Skeletal muscle tissue (tissue), 4 donors: Measurements from ENCODE around the gene DNAJC11. TPM values are rescaled to one million over a fixed set of nuclear protein-coding genes. Genes with fewer than 3 reads are reported as not detected.
"Not testable (repeated sequence)": the region's sequence is repeated elsewhere in the genome, so short reads cannot be mapped to it uniquely, and the experiment has no call there.

Source experiments
- H3K27ac ChIP-seq: one replicate; pipeline ENCODE4 v1.7.0; 2013; ENCODE audit warnings: mild to moderate bottlenecking, low read depth, low read length, inconsistent platforms
- H3K27me3 ChIP-seq, 3 donors: one replicate each; pipeline ENCODE4 v1.7.0; 2013; ENCODE audit warnings: low read length in 3 of 3; ENCODE audit not compliant: control insufficient read depth in 3 of 3, insufficient read depth in 3 of 3
- H3K36me3 ChIP-seq, 3 donors: one replicate each; pipeline ENCODE4 v1.7.0; 2013; ENCODE audit warnings: low read length in 3 of 3; ENCODE audit not compliant: control insufficient read depth in 3 of 3, insufficient read depth in 3 of 3
- H3K4me1 ChIP-seq, 3 donors: one replicate each; pipeline ENCODE4 v1.7.0; 2013; ENCODE audit warnings: low read length in 3 of 3, mild to moderate bottlenecking in 3 of 3; ENCODE audit not compliant: control insufficient read depth in 3 of 3, insufficient read depth in 3 of 3
- H3K4me3 ChIP-seq, 3 donors: one replicate each; pipeline ENCODE4 v1.7.0; 2013; ENCODE audit warnings: low read length in 3 of 3
- H3K9ac ChIP-seq, 3 donors: one replicate each; pipeline ENCODE4 v1.7.0; 2013; ENCODE audit warnings: low read length in 3 of 3, mild to moderate bottlenecking in 3 of 3, moderate library complexity in 2 of 3, low read depth in 1 of 3
- H3K9me3 ChIP-seq, 3 donors: one replicate each; pipeline ENCODE4 v1.7.0; 2013; ENCODE audit warnings: low read length in 3 of 3; ENCODE audit not compliant: control insufficient read depth in 3 of 3
- total RNA-seq: library from RNA; depleted of rRNA; stranded (reverse); fragments of >200 nt; gene quantifications from one replicate; pipeline ENCODE4 v1.2.3, GENCODE V29; 2014
- donor health status: Osteomylitis.

Gene DNAJC11
- total RNA-seq, 1 donor from 2014 or later = 26.6 TPM

- Histone ChIP-seq H3K9me3 (no peaks in the 10 kb centered on the region), H3K27me3 (no peaks in the 10 kb centered on the region), H3K4me1 (peaks cover 15 to 23% (median 18%) of the 10 kb centered on the region in 3 donors), H3K9ac (peak overlapping the region; percentile 96 to 98 (median 96)), H3K4me3 (peak overlapping the region; percentile 98 to 99 (median 99)), H3K27ac (peak overlapping the region; percentile 82), H3K36me3 (peaks cover 0 to 2% (median 0%) of the 10 kb centered on the region in 3 donors)
Observed at GRCh38 chr1:6700853-6701436, 671 bp downstream of the DNAJC11 start.

GRCh38 chr1:6699915-6700314, 1.7 kb downstream of the DNAJC11 start:
- not testable (repeated sequence) for H3K9me3 ChIP-seq, H3K27ac ChIP-seq, H3K9ac ChIP-seq, H3K36me3 ChIP-seq, H3K27me3 ChIP-seq
- H3K4me1 ChIP-seq = peaks cover 15 to 23% (median 18%) of the 10 kb centered on the region in 3 donors
- H3K4me3 ChIP-seq = peak overlapping the region in 2 of 3 donors; percentile 42 to 99

- H3K36me3 ChIP-seq = peaks cover 0 to 2% (median 0%) of the 10 kb centered on the region in 3 donors
- H3K27me3 ChIP-seq = no peaks in the 10 kb centered on the region
- no peaks in the 10 kb centered on the region for H3K9me3 ChIP-seq
- H3K4me1 ChIP-seq = peaks cover 17 to 31% (median 25%) of the 10 kb centered on the region in 3 donors
- no peak overlapping the region for H3K4me3 ChIP-seq
- no peak overlapping the region for H3K9ac ChIP-seq
- no peak overlapping the region for H3K27ac ChIP-seq
Observed at GRCh38 chr1:6695868-6696267, 5.7 kb downstream of the DNAJC11 start.

GRCh38 chr1:6694121-6694713, 7.4 kb downstream of the DNAJC11 start:
- H3K36me3 ChIP-seq = peaks cover 0 to 5% (median 0%) of the 10 kb centered on the region in 3 donors
- no peaks in the 10 kb centered on the region for H3K27me3 ChIP-seq
- no peak overlapping the region for H3K4me3 ChIP-seq
- no peaks in the 10 kb centered on the region for H3K9me3 ChIP-seq
- peaks cover 8 to 17% (median 12%) of the 10 kb centered on the region in 3 donors for H3K4me1 ChIP-seq
- H3K9ac ChIP-seq = no peak overlapping the region
- no peak overlapping the region for H3K27ac ChIP-seq

GRCh38 chr1:6692956-6693355, 8.7 kb downstream of the DNAJC11 start:
- H3K27me3 ChIP-seq = no peaks in the 10 kb centered on the region

GRCh38 chr1:6691507-6691906, 10.1 kb downstream of the DNAJC11 start:
- Histone ChIP-seq H3K27me3 (no peaks in the 10 kb centered on the region), H3K9me3 (no peaks in the 10 kb centered on the region), H3K27ac (no peak overlapping the region)

More at GRCh38 chr1:6692956-6693355, 8.7 kb downstream of the DNAJC11 start:
- Histone ChIP-seq H3K27ac (no peak overlapping the region), H3K36me3 (peaks cover 0 to 5% (median 0%) of the 10 kb centered on the region in 3 donors), H3K4me1 (peaks cover 5 to 19% (median 9%) of the 10 kb centered on the region in 3 donors), H3K9ac (no peak overlapping the region), H3K9me3 (no peaks in the 10 kb centered on the region), H3K4me3 (no peak overlapping the region)

GRCh38 chr1:6690186-6690585, 11.4 kb downstream of the DNAJC11 start:
- no peaks in the 10 kb centered on the region for H3K9me3 ChIP-seq
- H3K27me3 ChIP-seq = no peaks in the 10 kb centered on the region
- no peak overlapping the region for H3K27ac ChIP-seq
- H3K4me3 ChIP-seq = no peak overlapping the region
- H3K4me1 ChIP-seq = peaks cover 14 to 27% (median 16%) of the 10 kb centered on the region in 3 donors
- no peak overlapping the region for H3K9ac ChIP-seq
- H3K36me3 ChIP-seq = peaks cover 0 to 5% (median 0%) of the 10 kb centered on the region in 3 donors

More at GRCh38 chr1:6691507-6691906, 10.1 kb downstream of the DNAJC11 start:
- Histone ChIP-seq H3K36me3 (peaks cover 0 to 5% (median 0%) of the 10 kb centered on the region in 3 donors), H3K4me3 (no peak overlapping the region), H3K9ac (no peak overlapping the region), H3K4me1 (peaks cover 10 to 20% (median 11%) of the 10 kb centered on the region in 3 donors)

GRCh38 chr1:6688757-6689156, 12.9 kb downstream of the DNAJC11 start:
- Histone ChIP-seq H3K9ac (no peak overlapping the region), H3K9me3 (no peaks in the 10 kb centered on the region), H3K4me3 (no peak overlapping the region), H3K36me3 (peaks cover 0 to 5% (median 0%) of the 10 kb centered on the region in 3 donors), H3K27ac (no peak overlapping the region), H3K4me1 (peaks cover 14 to 27% (median 16%) of the 10 kb centered on the region in 3 donors), H3K27me3 (no peaks in the 10 kb centered on the region)

GRCh38 chr1:6688001-6688400, 13.6 kb downstream of the DNAJC11 start:
- H3K27me3 ChIP-seq = no peaks in the 10 kb centered on the region
- peaks cover 0 to 10% (median 0%) of the 10 kb centered on the region in 3 donors for H3K36me3 ChIP-seq
- no peaks in the 10 kb centered on the region for H3K9me3 ChIP-seq
- H3K4me3 ChIP-seq = no peak overlapping the region
- H3K27ac ChIP-seq = no peak overlapping the region
- H3K4me1 ChIP-seq = peaks cover 14 to 27% (median 16%) of the 10 kb centered on the region in 3 donors
- no peak overlapping the region for H3K9ac ChIP-seq

GRCh38 chr1:6686294-6686693, 15.3 kb downstream of the DNAJC11 start:
- Histone ChIP-seq H3K27me3 (no peaks in the 10 kb centered on the region), H3K27ac (peak overlapping the region; percentile 28), H3K4me3 (no peak overlapping the region), H3K4me1 (peaks cover 10 to 18% (median 11%) of the 10 kb centered on the region in 3 donors), H3K36me3 (peaks cover 0 to 10% (median 0%) of the 10 kb centered on the region in 3 donors), H3K9me3 (no peaks in the 10 kb centered on the region), H3K9ac (peak overlapping the region in 1 of 3 donors; percentile 12)
